Hematopoietic multipotent progenitor cell treated with erythropoietin and hydrocortisone succinate and interleukin-3 and kit ligand, for 6 days (in vitro differentiated cells): ENCODE results near the gene ABCA9.
"Not testable (repeated sequence)": the region's sequence is repeated elsewhere in the genome, so short reads cannot be mapped to it uniquely, and the experiment has no call there.

Experiments used
- DNase-seq: peaks from one replicate; pipeline ENCODE4 v3.0.0-alpha.2; 2015

ABCA9 gene

DNA sequence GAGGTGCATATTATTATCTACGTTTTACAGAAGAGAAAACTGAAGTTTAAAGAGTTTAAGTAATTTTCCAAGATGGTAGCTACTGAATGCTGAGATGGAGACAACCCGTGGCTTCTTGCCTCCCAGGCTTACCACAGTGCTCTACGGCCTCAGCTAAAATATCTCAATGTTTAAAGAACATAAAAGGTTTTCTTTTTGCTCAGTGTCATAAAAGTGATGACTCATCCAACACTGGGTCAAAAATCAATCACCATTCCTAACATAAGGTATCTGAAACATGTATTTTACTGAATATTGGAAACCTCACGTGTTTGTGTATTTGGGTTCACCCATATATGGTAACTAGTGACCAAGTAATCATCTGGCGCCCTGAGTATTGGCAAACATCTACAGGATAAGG is 18.4 kb downstream of the ABCA9 start:
- no peak for DNase-seq

- no peak for DNase-seq
Observed at GRCh38 chr17:69031839-69032238, 28.9 kb downstream of the ABCA9 start.

GRCh38 chr17:69030169-69030568 is 30.6 kb downstream of the ABCA9 start:
- DNase-seq, result no peak

- DNase-seq, result no peak
Observed at GRCh38 chr17:69018687-69019086, 42.0 kb downstream of the ABCA9 start.

DNA sequence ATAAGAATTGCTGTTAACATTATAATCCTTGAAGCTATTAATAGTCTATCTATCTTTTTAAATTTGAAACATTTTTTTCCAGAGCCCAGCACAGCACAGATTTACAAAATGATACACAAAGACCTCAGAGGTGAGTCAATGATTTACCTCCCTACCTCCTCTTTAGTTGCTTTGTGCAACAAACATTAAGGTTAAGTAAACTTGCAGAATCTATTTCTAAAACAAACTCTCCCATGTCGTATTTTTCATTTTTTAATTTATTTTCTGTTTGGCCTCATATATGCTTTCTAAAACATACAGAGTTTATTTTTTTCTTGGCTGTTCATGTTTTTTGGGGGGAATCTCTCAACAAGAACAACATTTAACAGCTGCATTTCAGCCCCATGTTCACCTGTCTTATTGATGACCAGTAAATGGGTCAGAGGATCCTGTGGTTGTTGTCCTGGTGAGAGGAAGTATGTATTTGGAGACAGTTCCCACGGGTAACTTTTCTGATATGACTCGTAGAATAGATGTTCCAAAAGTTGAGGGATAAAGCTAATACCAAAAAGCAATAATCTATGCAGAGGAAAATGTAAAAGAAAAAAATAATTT is 42.6 kb downstream of the ABCA9 start:
- DNase-seq, result no peak

DNA sequence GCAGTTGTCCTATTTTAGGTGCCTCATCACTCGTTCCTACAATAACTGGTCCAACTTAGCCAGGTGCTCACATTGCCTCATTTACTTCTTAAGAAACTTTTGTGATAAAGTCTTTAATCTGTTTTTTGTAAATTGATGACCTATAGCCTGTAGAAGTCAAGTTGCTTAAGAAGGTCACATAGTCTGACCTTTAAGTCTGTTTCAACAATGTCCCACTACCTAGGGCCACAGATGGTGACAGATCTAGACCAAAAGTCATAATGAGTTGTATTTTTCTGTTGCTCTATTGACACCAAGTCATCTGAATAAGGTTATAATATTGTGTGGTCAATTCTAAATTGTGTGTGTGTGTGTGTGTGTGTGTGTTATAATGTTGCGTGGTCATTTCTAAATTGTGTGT is 45.1 kb downstream of the ABCA9 start:
- no peak for DNase-seq

DNA sequence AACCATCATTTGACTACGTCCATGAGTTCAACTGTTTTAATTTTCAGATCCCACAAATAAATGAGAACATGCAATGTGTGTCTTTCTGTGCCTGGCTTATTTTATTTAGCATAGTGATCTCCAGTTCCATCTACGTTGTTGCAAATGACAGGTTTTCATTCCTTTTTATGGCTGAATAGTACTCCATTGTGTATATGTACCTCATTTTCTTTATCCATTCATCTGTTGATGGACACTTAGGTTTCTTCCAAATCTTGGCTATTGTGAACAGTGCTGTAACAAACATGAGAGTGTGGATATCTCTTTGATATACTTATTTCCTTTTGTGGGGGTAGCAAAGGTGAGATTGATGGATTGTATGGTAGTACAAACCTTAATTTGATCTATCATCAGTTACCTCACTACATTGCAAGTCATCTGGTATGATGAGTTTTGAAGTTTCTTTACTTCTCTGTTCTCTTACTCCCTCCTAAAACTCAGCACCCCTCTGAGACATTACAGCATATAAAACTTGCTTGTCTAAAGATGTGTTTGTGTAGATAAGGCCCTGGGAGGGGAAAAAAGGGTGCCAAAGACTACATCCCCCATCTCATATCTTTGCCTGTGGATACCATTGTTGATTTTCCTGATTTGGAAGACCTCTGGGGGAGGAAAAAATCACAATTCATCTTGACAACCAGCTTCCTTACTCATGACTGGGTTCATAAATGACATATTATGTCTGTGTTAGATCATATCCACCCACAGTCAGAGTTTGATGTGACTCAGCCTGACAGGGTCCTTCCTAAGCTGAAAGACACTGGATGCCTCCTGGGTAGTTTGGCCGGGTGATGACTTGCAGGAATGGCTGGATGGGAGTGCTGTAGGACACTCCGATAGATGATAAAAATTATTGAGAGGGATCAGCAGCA is 47.6 kb downstream of the ABCA9 start:
- DNase-seq, result no peak

DNA sequence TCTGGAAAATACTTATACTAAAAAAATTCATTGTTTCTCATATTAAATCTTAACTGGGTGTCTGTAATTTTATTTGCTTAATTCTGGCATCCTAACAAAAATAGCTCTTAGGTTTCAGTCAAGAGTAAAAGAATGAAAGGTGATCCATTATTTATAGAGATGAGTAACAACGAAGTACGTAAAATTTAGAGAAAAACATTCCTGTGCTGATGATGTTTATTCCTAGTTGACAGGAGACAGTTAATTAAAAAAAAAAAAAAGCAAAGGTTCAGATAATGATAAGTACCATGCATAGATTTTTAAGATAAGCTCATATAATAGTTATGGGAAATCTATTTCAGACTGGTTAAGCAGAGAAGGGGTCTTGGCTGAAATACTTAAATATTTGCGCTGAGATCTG is 50.8 kb downstream of the ABCA9 start:
- no peak for DNase-seq

- DNase-seq, result not testable (repeated sequence)
Observed at GRCh38 chr17:69004759-69005158, 56.0 kb downstream of the ABCA9 start.

DNA sequence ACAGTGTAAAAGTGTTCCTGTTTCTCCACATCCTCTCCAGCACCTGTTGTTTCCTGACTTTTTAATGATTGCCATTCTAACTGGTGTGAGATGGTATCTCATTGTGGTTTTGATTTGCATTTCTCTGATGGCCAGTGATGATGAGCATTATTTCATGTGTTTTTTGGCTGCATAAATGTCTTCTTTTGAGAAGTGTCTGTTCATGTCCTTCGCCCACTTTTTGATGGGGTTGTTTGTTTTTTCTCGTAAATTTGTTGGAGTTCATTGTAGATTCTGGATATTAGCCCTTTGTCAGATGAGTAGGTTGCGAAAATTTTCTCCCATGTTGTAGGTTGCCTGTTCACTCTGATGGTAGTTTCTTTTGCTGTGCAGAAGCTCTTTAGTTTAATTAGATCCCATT is 61.0 kb downstream of the ABCA9 start:
- not testable (repeated sequence) for DNase-seq

- no peak for DNase-seq
Observed at GRCh38 chr17:68993112-68993511, 67.6 kb downstream of the ABCA9 start.

DNA sequence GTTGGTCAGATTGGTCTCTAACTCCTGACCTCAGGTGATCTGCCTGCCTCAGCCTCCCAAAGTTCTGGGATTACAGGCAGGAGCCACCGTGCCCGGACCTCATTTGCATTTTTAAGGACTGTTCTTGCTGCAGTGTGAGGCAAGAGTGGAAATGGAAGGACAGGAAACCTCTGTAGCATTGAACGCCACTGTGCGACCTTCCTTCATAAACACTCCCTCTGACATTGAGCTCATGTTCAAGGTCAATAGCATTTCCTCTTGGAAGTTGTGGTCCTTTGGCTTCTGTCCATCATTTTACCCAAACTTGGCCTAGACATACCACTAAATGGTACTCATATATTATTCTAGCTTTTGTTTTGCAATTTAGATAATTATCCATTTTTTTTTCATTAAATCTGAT is 72.8 kb downstream of the ABCA9 start:
- DNase-seq, result no peak

DNA sequence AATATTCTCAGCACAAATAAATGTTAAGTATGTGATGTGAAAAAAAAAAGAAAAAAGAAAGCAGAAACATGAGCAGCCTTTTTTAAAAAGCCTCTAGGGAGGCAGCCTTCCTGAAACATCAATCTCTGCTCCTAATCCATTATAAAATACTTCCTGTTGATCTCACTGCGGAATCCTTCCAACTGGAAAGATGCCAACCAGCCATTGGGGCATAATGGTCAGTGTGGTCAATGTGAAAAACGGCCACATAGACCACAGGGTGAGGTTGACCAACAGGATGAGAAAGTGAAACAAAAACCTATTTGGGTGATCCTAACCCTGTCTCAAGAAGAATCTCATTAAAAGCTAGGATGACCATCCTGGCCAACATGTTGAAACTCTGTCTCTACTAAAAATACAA is 79.4 kb downstream of the ABCA9 start:
- DNase-seq, result no peak

GRCh38 chr17:68973098-68973846 is 87.5 kb downstream of the ABCA9 start:
- DNase-seq, result peak; percentile 29

GRCh38 chr17:68972119-68972704 is 88.5 kb downstream of the ABCA9 start:
- DNase-seq, result peak; percentile 44

DNA sequence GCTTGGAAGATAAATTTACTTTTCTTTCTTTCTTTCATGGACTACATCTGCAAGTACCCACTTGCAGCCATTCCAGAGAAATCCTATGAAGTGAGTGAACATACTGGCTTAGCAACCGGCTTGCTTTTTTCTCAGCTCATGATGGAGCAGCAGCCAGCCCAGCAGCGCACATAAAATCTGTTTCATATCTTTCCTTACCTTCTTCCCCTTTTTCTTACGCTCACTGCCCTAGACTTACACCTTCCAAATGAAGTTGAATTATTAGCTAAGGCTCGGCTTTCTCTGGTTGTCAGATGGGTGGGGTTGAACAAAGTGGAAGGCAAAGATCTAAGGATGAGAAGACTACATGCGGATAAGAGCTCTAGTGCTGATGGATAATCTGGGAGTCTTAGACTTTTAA is 91.6 kb downstream of the ABCA9 start:
- DNase-seq, result no peak

DNA sequence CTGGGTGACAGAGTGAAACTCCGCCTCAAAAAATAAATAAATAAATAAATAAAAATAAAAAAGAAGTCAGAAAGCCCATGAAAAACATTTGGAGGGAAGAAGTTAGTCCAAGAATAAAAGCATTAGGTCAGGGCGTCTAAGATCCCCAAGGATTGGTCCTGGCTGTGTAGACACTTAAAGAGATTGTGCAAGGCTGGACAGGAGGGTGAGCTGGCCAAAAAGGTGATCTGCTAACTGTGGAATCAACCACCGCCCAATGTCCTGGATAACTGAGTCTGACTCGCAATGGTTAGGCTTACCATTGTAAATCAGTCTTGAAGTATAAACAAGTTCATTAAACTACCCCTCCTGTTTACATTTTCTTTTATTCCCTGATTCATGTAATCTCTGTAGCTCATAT is 96.8 kb downstream of the ABCA9 start:
- DNase-seq, result no peak

GRCh38 chr17:68961214-68961882 is 99.4 kb downstream of the ABCA9 start:
- no peak for DNase-seq

- DNase-seq, result not testable (repeated sequence)
Observed at GRCh38 chr17:68959117-68959516, 101.6 kb downstream of the ABCA9 start.

GRCh38 chr17:68957944-68958343 is 102.8 kb downstream of the ABCA9 start:
- DNase-seq, result no peak

- DNase-seq, result no peak
Observed at GRCh38 chr17:68955181-68955841, 105.4 kb downstream of the ABCA9 start, which contains the start of gene ABCA8. Gene ABCA8 (minus strand): TSS chr17:68955392. CDS start chr17:68942034, 13,358 bp downstream.
